ENCODE data around the gene HSD11B1L.
A peak's percentile ranks its signal among the peaks of the same experiment; 100 is the strongest.
"Not testable (repeated sequence)": the region's sequence is repeated elsewhere in the genome, so short reads cannot be mapped to it uniquely, and the experiment has no call there.

Gene HSD11B1L

GRCh38 chr19:5719961-5720790 is 39.3 kb downstream of the HSD11B1L start, which contains the start of the genes CATSPERD and LONP1:
Gene CATSPERD, plus strand, starts transcription at chr19:5720637. Its CDS starts 101 bp downstream, at chr19:5720738.
Gene LONP1, minus strand, starts transcription at chr19:5720146. Its CDS starts 14 bp downstream, at chr19:5720132.
- H3K4me3 ChIP-seq (ENCODE audit: low read depth, low read length) = peak within 1 kb of the TSS; percentile 98

- H3K4me3 ChIP-seq (ENCODE audit: low read depth, low read length) = no peak overlapping the region
These were observed 46.7 kb downstream of the HSD11B1L start for GRCh38 chr19:5727453-5728050.

- H3K4me3 ChIP-seq (ENCODE audit: low read depth, low read length) = not testable (repeated sequence)
These were observed 52.3 kb downstream of the HSD11B1L start for GRCh38 chr19:5733172-5733571.

All from iPS-11a (cell line).